Measurements from ENCODE around the gene GPR137.
A peak's percentile ranks its signal among the peaks of the same experiment; 100 is the strongest.

Gene GPR137

GRCh38 chr11:64269540-64270220 lies 16.0 kb upstream of the GPR137 start:
- no peak for TF ChIP-seq CTCF (conservative IDR thresholded peaks at IDR 0.05; ENCODE audit: low read length)
- peak; percentile 100 for DNase-seq (ENCODE audit: low read depth)
- peak overlapping the region; percentile 80 for H3K4me3 ChIP-seq (ENCODE audit: low read length)

- H3K4me3 ChIP-seq (ENCODE audit: low read length), result no peak overlapping the region
- no peak for DNase-seq (ENCODE audit: low read depth)
- no peak for TF ChIP-seq CTCF (conservative IDR thresholded peaks at IDR 0.05; ENCODE audit: low read length)
These were observed 10.4 kb upstream of the GPR137 start for GRCh38 chr11:64275031-64275800.

GRCh38 chr11:64275841-64276240 lies 9.8 kb upstream of the GPR137 start:
- no peak for DNase-seq (ENCODE audit: low read depth)
- TF ChIP-seq CTCF (conservative IDR thresholded peaks at IDR 0.05; ENCODE audit: low read length), result no peak
- no peak overlapping the region for H3K4me3 ChIP-seq (ENCODE audit: low read length)

- H3K4me3 ChIP-seq (ENCODE audit: low read length), result no peak overlapping the region
- peak; percentile 80 for DNase-seq (ENCODE audit: low read depth)
- no peak for TF ChIP-seq CTCF (conservative IDR thresholded peaks at IDR 0.05; ENCODE audit: low read length)
These were observed 8.8 kb upstream of the GPR137 start for GRCh38 chr11:64276653-64277431.

GRCh38 chr11:64278576-64279190 lies 7.0 kb upstream of the GPR137 start:
- no peak overlapping the region for H3K4me3 ChIP-seq (ENCODE audit: low read length)
- TF ChIP-seq CTCF (conservative IDR thresholded peaks at IDR 0.05; ENCODE audit: low read length), result no peak
- no peak for DNase-seq (ENCODE audit: low read depth)

GRCh38 chr11:64281957-64282770 lies 3.5 kb upstream of the GPR137 start:
- H3K4me3 ChIP-seq (ENCODE audit: low read length), result no peak overlapping the region
- DNase-seq (ENCODE audit: low read depth), result no peak
- TF ChIP-seq CTCF (conservative IDR thresholded peaks at IDR 0.05; ENCODE audit: low read length), result no peak

All from AG10803 (cell line).